H7 (cell line): ENCODE data around the gene SPRR2A. TPM values are rescaled to one million over a fixed set of nuclear protein-coding genes. Genes with fewer than 3 reads are reported as not detected.
A peak's percentile ranks its signal among the peaks of the same experiment; 100 is the strongest.
"Not testable (repeated sequence)": the region's sequence is repeated elsewhere in the genome, so short reads cannot be mapped to it uniquely, and the experiment has no call there.

Experiments used
- DNase-seq: peaks from one replicate; pipeline ENCODE4 v3.0.0; 2012
- H3K27me3 ChIP-seq: 2 replicates; pipeline ENCODE4 v1.6.0; 2011; ENCODE audit warnings: mild to moderate bottlenecking, low read length; ENCODE audit not compliant: control insufficient read depth, insufficient read depth
- H3K36me3 ChIP-seq: replicated peaks from 2 replicates; pipeline ENCODE4 v1.5.1; 2011; ENCODE audit warnings: low read length; ENCODE audit not compliant: control insufficient read depth, insufficient read depth
- H3K4me3 ChIP-seq: 2 replicates; pipeline ENCODE4 v1.5.1; 2011; ENCODE audit warnings: low read depth, mild to moderate bottlenecking, control low read depth, low read length, moderate library complexity; ENCODE audit not compliant: insufficient read depth
- total RNA-seq: library from RNA; depleted of rRNA; stranded (reverse); fragments of >200 nt; shearing (Covaris generic); gene quantifications from 2 replicates; pipeline ENCODE4 v1.2.3, GENCODE V29; 2014

The SPRR2A gene
- total RNA-seq, 1 experiment from 2014 or later = not detected

DNA sequence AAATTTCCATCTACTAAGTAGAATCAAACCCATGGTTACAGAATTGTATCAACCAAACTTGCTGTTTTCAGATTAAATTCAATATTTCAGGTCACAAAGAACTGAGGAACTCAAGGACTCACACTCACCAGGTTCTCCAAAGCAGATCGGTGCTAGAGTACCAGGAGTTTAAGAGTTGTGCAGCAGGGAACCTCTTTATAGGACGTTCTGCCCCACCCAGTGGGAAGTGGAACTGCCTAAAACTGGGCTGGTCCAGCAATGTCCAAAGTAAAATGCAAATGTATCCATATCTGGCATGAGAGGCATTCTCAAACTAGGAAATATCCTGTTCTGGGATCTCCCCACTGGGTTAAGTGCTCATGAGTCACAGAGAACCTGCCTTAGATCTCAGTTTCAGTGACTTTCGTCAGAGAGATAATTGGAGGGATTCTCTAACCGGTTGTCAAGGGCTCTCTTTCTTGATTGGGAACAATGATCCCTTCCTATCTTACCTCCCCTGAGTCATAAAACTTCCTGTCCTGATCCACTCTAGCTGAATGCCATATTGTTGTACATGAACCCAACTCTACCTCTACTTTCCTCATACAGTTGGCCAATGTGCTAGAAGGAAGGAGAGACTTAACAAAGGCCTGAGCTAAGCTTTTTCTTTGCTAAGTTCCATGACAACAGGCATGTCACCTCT lies 16.2 kb downstream of the SPRR2A start, which contains the start of gene SPRR2D:
SPRR2D (minus strand) TSS at position 171 of the 682 bp plus-strand sequence. CDS start 774 bp downstream, outside the sequence.
- no peak for DNase-seq
- Histone ChIP-seq H3K36me3 (no peaks in the 10 kb centered on the region), H3K4me3 (no peak within 1 kb of the TSS), H3K27me3 (no peaks in the 10 kb centered on the region)

DNA sequence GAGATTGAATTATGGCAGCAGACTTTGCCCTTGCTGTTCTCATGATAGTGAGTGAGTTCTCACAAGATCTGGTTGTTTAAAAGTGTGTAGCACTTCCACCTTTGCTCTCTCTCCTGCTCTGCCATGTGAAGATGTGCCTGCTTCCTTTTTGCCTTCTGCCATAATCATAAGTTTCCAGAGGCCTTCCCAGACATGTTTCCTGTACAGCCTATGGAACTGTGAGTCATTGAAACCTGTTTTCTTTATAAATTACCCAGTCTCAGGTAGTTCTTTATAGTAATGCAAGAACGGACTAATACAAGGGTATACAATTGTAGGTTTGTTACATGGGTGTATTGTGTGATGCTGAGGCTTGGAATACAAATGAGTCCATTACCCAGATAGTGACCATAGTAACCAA lies 22.1 kb downstream of the SPRR2A start:
- Histone ChIP-seq H3K4me3 (no peak overlapping the region), H3K36me3 (no peaks in the 10 kb centered on the region), H3K27me3 (no peaks in the 10 kb centered on the region)
- no peak for DNase-seq

DNA sequence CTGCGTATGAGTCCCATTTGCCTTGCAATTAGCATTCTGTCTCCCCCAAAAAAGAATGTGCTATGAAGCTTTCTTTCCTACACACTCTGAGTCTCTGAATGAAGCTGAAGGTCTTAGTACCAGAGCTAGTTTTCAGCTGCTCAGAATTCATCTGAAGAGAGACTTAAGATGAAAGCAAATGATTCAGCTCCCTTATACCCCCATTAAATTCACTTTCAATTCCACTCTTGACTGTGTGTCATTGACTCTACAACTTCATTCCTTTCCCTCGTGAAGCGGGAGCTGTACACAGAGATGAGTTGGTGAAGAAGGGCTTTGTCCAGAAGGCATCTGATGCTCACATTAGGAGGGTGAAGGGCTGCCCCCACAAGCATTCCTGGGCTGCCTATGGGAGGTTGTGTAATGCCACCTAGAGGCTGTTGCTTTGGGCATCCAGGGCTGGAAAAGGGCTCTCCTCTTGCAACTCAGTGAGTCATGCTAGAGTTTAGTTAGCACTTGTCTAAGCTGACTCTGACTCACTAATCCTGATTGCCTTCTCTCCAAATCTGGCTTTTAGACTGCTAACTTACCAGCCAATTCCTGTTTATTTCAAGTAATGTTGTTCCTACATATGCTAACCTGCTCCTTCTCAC lies 24.5 kb downstream of the SPRR2A start:
- Histone ChIP-seq H3K27me3 (no peaks in the 10 kb centered on the region), H3K4me3 (no peak overlapping the region), H3K36me3 (no peaks in the 10 kb centered on the region)
- peak; percentile 72 for DNase-seq

GRCh38 chr1:153032073-153032472 lies 25.2 kb downstream of the SPRR2A start:
- DNase-seq = no peak
- H3K27me3 ChIP-seq = no peaks in the 10 kb centered on the region
- H3K4me3 ChIP-seq = no peak overlapping the region
- no peaks in the 10 kb centered on the region for H3K36me3 ChIP-seq

- Histone ChIP-seq H3K36me3 (no peaks in the 10 kb centered on the region), H3K4me3 (no peak within 1 kb of the TSS), H3K27me3 (no peaks in the 10 kb centered on the region)
- no peak for DNase-seq
These were observed 26.4 kb downstream of the SPRR2A start, which contains the start of gene SPRR1B for GRCh38 chr1:153030895-153031294. Gene SPRR1B, plus strand, starts transcription at chr1:153031203. Its CDS starts 1,143 bp downstream, at chr1:153032346.

- DNase-seq = no peak
- H3K27me3 ChIP-seq = no peaks in the 10 kb centered on the region
- H3K36me3 ChIP-seq = no peaks in the 10 kb centered on the region
- no peak overlapping the region for H3K4me3 ChIP-seq
These were observed 28.5 kb downstream of the SPRR2A start for GRCh38 chr1:153028766-153029165.

DNA sequence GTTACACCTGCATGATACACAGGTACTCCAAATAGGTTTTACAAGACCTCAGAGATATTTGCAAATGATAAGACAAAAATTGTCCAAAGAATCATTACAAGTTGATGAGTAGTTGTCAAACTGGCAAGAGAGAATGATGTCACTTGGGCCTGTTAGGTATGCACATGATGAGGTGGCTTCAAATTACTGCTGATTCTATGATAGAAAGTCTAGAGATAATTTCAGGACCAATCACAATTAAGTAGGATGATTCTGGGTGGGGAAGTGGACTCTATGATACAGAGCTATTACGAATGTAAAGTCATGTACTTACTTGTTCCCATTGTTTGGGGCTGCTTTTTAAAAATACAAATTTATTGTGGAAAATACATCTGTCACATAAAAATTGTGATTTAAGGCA lies 31.5 kb downstream of the SPRR2A start:
- H3K27me3 ChIP-seq = no peaks in the 10 kb centered on the region
- no peak overlapping the region for H3K4me3 ChIP-seq
- no peak for DNase-seq
- no peaks in the 10 kb centered on the region for H3K36me3 ChIP-seq

- Histone ChIP-seq H3K4me3 (no peak overlapping the region), H3K36me3 (no peaks in the 10 kb centered on the region), H3K27me3 (no peaks in the 10 kb centered on the region)
- DNase-seq = no peak
These were observed 32.9 kb downstream of the SPRR2A start for GRCh38 chr1:153024413-153024812.

GRCh38 chr1:153023109-153023508 lies 34.2 kb downstream of the SPRR2A start:
- no peak for DNase-seq
- Histone ChIP-seq H3K36me3 (no peaks in the 10 kb centered on the region), H3K27me3 (no peaks in the 10 kb centered on the region), H3K4me3 (no peak overlapping the region)

DNA sequence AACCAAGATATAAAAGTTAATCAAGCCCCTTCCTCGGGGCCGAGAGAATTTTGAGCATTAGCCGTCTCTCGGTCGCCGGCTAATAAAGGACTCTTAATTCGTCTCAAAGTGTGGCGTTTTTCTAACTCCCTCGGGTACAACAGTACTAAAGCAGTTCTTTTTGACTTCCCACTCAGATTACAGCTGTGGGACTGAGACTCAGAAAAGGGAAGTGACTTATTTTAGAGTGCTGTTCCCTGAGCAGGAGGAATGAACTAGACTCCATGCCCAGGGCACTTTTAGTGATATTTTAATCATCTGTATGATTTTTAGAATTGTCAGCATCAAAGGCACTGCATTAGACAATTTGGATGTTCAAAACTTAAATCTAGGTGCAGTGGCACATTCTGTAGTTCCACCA lies 35.0 kb downstream of the SPRR2A start:
- not testable (repeated sequence) for H3K4me3 ChIP-seq, H3K27me3 ChIP-seq, DNase-seq, H3K36me3 ChIP-seq

GRCh38 chr1:153021829-153022228 lies 35.5 kb downstream of the SPRR2A start:
- not testable (repeated sequence) for DNase-seq, H3K4me3 ChIP-seq, H3K36me3 ChIP-seq, H3K27me3 ChIP-seq

DNA sequence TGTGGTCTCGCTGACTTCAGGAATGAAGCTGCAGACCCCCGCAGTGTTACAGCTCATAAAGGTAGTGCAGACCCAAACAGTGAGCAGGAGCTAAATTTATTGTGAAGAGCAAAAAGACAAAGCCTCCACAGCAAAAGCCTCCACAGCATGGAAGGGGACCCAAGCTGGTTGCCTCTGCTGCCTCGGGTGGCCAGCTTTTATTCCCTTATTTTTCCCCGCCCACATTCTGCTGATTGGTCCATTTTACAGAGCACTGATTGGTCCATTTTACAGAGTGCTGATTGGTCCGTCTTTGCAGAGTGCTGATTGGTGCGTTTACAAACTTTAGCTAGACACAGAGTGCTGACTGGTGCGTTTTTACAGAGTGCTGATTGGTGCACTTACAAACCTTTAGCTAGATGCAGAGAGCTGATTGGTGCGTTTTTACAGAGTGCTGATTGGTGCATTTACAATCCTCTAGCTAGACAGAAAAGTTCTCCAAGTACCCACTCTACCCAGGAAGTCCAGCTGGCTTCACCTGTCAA lies 46.0 kb downstream of the SPRR2A start:
- DNase-seq, H3K27me3 ChIP-seq, H3K4me3 ChIP-seq, H3K36me3 ChIP-seq: not testable (repeated sequence)
